ENCODE measurements around the gene CCSAP. TPM values are rescaled to one million over a fixed set of nuclear protein-coding genes. Genes with fewer than 3 reads are reported as not detected.

CCSAP gene
- total RNA-seq, 1 experiment from 2014 or later, result 9.5 TPM

DNA sequence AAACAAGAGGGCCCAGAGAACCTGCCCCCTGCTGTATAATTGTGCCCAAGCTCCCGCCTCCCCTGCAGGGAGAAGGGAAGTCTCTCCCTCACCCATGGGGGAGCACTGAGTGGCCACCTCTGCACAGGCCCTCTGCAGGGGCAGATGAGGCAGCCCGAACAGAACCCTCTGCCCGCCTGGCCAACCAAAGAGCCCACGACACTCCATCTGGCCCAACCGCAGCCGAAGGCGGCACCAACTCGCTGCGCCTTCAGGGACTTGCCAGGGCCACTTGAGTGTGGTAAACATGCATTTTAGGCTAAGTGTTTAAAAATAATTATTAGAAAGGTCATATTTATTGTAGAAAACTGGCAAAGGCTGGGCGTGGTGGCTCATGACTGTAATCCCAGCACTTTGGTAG is 34.6 kb upstream of the CCSAP start:
- no TSS peak for BruUV-seq (replicated peaks)
- no peaks in the 10 kb centered on the region for H3K9me3 ChIP-seq (ENCODE audit: low read length)

DNA sequence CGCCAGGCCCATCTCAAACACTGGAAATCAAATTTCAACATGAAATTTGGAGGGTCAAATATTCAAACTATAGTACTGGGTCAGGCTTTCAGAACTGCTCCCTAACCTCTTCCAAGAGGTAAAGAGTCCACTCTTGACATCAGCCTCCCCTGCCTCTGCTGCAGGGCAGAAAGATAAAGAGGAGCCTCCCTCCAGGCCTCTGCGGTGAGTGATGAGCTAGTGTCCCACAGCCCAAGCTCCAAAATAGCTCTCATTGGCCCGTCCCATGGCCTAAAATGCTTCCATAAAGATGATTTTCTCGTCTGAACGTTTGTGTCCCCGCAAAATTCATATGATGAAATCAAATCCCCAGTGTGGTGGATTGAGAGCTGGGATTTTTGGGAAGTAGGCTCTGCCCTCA is 33.7 kb upstream of the CCSAP start:
- H3F3A ChIP-seq (ENCODE audit: low read length, unreplicated experiment), result no peaks in the 10 kb centered on the region
- CTCF ChIA-PET, result no interaction called here
- TF ChIP-seq EZH2 (IDR thresholded peaks at IDR 0.05; ENCODE audit: low read length, unreplicated experiment), result no peak
- TF ChIP-seq, protein P1, sequence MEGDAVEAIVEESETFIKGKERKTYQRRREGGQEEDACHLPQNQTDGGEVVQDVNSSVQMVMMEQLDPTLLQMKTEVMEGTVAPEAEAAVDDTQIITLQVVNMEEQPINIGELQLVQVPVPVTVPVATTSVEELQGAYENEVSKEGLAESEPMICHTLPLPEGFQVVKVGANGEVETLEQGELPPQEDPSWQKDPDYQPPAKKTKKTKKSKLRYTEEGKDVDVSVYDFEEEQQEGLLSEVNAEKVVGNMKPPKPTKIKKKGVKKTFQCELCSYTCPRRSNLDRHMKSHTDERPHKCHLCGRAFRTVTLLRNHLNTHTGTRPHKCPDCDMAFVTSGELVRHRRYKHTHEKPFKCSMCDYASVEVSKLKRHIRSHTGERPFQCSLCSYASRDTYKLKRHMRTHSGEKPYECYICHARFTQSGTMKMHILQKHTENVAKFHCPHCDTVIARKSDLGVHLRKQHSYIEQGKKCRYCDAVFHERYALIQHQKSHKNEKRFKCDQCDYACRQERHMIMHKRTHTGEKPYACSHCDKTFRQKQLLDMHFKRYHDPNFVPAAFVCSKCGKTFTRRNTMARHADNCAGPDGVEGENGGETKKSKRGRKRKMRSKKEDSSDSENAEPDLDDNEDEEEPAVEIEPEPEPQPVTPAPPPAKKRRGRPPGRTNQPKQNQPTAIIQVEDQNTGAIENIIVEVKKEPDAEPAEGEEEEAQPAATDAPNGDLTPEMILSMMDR (conservative IDR thresholded peaks at IDR 0.05; ENCODE audit: low read depth, low read length), result no peak
- TF ChIP-seq EZH2phosphoT487 (IDR thresholded peaks at IDR 0.05; ENCODE audit: borderline replicate concordance, low read length), result no peak

More for the DNA sequence above, 34.6 kb upstream of the CCSAP start:
- Histone ChIP-seq H3K27me3 (ENCODE audit: low read length) (no peaks in the 10 kb centered on the region), H3K79me2 (ENCODE audit: low read length) (no peaks in the 10 kb centered on the region), H3F3A (ENCODE audit: low read length, unreplicated experiment) (no peaks in the 10 kb centered on the region), H3K27ac (ENCODE audit: low read length) (no peak overlapping the region), H3K36me3 (ENCODE audit: low read depth, low read length) (no peaks in the 10 kb centered on the region), H3K9ac (ENCODE audit: low read length) (no peak overlapping the region), H3K4me2 (ENCODE audit: low read length) (no peak overlapping the region), H2AFZ (ENCODE audit: low read length) (no peak overlapping the region), H4K20me1 (ENCODE audit: low read length) (no peaks in the 10 kb centered on the region), H3K4me3 (ENCODE audit: low read length) (no peak overlapping the region), H3K9me2 (replicated peaks; ENCODE audit: low read length) (no peaks in the 10 kb centered on the region), H3K4me1 (ENCODE audit: insufficient read depth, low read length) (0 out of 2 replicates have a peak, but pooled peaks cover under 1% of the 10 kb centered on the region)
- TF ChIP-seq EZH2 (IDR thresholded peaks at IDR 0.05; ENCODE audit: low read length, unreplicated experiment), result no peak
- TF ChIP-seq EZH2phosphoT487 (IDR thresholded peaks at IDR 0.05; ENCODE audit: borderline replicate concordance, low read length), result no peak
- ChIA-PET CTCF (no interaction called here), POLR2A (ENCODE audit: unreplicated experiment) (interaction anchor here (0.6 kb wide), 1 partner anchor 1492 kb away, joined by 4 read pairs; no protein-coding TSS in a partner anchor)
- no peak for DNase-seq
- ATAC-seq, result no peak
- intact Hi-C loops (cut with micrococcal nuclease), result no loop called here

DNA sequence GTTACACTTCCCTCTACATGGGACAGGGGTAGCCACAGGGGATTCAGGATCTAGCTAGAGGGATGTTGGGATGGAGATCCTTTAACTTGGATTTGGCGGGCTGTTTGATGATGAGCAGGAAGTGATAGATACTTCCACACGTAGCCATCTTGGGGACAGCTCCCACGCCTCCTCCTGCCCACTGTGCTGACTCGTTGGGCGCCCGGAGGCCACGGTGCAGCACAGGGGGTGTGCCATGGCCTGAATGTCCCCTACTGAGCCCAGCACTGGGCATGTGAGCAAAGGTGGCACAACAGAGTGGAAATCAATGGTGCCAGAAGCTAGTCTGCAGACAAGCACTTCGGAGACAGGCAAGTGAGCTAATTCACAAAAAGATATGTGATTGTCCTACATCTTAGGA is 31.6 kb upstream of the CCSAP start:
- Histone ChIP-seq H3K79me2 (ENCODE audit: low read length) (no peaks in the 10 kb centered on the region), H2AFZ (ENCODE audit: low read length) (no peak overlapping the region), H3F3A (ENCODE audit: low read length, unreplicated experiment) (no peaks in the 10 kb centered on the region), H3K4me2 (ENCODE audit: low read length) (no peak overlapping the region), H3K9ac (ENCODE audit: low read length) (no peak overlapping the region), H3K36me3 (ENCODE audit: low read depth, low read length) (no peaks in the 10 kb centered on the region), H3K4me1 (ENCODE audit: insufficient read depth, low read length) (peaks cover 8% of the 10 kb centered on the region), H3K27me3 (ENCODE audit: low read length) (no peaks in the 10 kb centered on the region), H4K20me1 (ENCODE audit: low read length) (no peaks in the 10 kb centered on the region), H3K9me2 (replicated peaks; ENCODE audit: low read length) (no peaks in the 10 kb centered on the region), H3K27ac (ENCODE audit: low read length) (no peak overlapping the region), H3K9me3 (ENCODE audit: low read length) (no peaks in the 10 kb centered on the region), H3K4me3 (ENCODE audit: low read length) (no peak overlapping the region)
- DNase-seq (no peak), ATAC-seq (no peak)
- intact Hi-C loops (cut with micrococcal nuclease), result no loop called here
- CTCF ChIA-PET, result no interaction called here
- BruUV-seq (replicated peaks), result no TSS peak
- POLR2A ChIA-PET (ENCODE audit: unreplicated experiment), result no interaction called here
- TF ChIP-seq, protein P1 (conservative IDR thresholded peaks at IDR 0.05; ENCODE audit: low read depth, low read length), result no peak
- TF ChIP-seq EZH2 (IDR thresholded peaks at IDR 0.05; ENCODE audit: low read length, unreplicated experiment) (no peak), EZH2phosphoT487 (IDR thresholded peaks at IDR 0.05; ENCODE audit: borderline replicate concordance, low read length) (no peak)

More for the DNA sequence above, 33.7 kb upstream of the CCSAP start:
- DNase-seq (no peak), ATAC-seq (no peak)
- Histone ChIP-seq H3K79me2 (ENCODE audit: low read length) (no peaks in the 10 kb centered on the region), H3K9ac (ENCODE audit: low read length) (no peak overlapping the region), H3K27ac (ENCODE audit: low read length) (no peak overlapping the region), H4K20me1 (ENCODE audit: low read length) (no peaks in the 10 kb centered on the region), H3K9me2 (replicated peaks; ENCODE audit: low read length) (no peaks in the 10 kb centered on the region), H3K36me3 (ENCODE audit: low read depth, low read length) (no peaks in the 10 kb centered on the region), H3K4me1 (ENCODE audit: insufficient read depth, low read length) (peaks cover 8% of the 10 kb centered on the region), H3K27me3 (ENCODE audit: low read length) (no peaks in the 10 kb centered on the region), H3K4me3 (ENCODE audit: low read length) (no peak overlapping the region), H3K9me3 (ENCODE audit: low read length) (no peaks in the 10 kb centered on the region), H3K4me2 (ENCODE audit: low read length) (no peak overlapping the region), H2AFZ (ENCODE audit: low read length) (no peak overlapping the region)
- intact Hi-C loops (cut with micrococcal nuclease), result no loop called here
- no TSS peak for BruUV-seq (replicated peaks)
- POLR2A ChIA-PET (ENCODE audit: unreplicated experiment), result interaction anchor here (0.6 kb wide), 1 partner anchor 1493 kb away, joined by 4 read pairs; no protein-coding TSS in a partner anchor
